A673 (cell line): ENCODE results near the gene FOXE3. TPM values are rescaled to one million over a fixed set of nuclear protein-coding genes. Genes with fewer than 3 reads are reported as not detected.
A peak's percentile ranks its signal among the peaks of the same experiment; 100 is the strongest.
"Not testable (repeated sequence)": the region's sequence is repeated elsewhere in the genome, so short reads cannot be mapped to it uniquely, and the experiment has no call there.

Experiments
- BruUV-seq: library from RNA; stranded (reverse); fragments of 400-500 nt; replicated peaks from 2 replicates; lab custom pipeline; 2021; lab: Mats Ljungman, UMichigan
- CTCF ChIA-PET: fragments of 300-600 bp; sonication (Branson Sonifier 250); formaldehyde crosslinking; loops from one replicate; lab custom pipeline; 2022; ENCODE audit warnings: antibody characterized with exemption; lab: Charles Lee
- POLR2A ChIA-PET: fragments of 300-600 bp; sonication (Branson Sonifier 250); formaldehyde crosslinking; loops from one replicate; lab custom pipeline; 2022; ENCODE audit warnings: antibody characterized with exemption; ENCODE audit not compliant: low non-redundant PET; lab: Charles Lee
- DNase-seq: peaks from one replicate; pipeline ENCODE4 v3.0.0-alpha.2; 2015; ENCODE audit warnings: low spot score
- H3K27ac ChIP-seq: fragments of 200-600 bp; sonication (generic); 2 replicates; pipeline ENCODE4 v1.5.1; 2016; ENCODE audit warnings: mixed run types, low read depth, mild to moderate bottlenecking, mixed read lengths, antibody characterized with exemption, low read length; ENCODE audit not compliant: poor library complexity, severe bottlenecking
- H3K27me3 ChIP-seq: fragments of 200-600 bp; sonication (generic); replicated peaks from 2 replicates; pipeline ENCODE4 v1.6.1; 2017; ENCODE audit warnings: mixed run types, low read depth, mild to moderate bottlenecking, mixed read lengths, antibody characterized with exemption, low read length; ENCODE audit not compliant: insufficient read depth, poor library complexity
- H3K36me3 ChIP-seq: fragments of 200-600 bp; sonication (generic); 2 replicates; pipeline ENCODE4 v1.6.1; 2016; ENCODE audit warnings: mixed run types, mild to moderate bottlenecking, mixed read lengths, antibody characterized with exemption, low read length; ENCODE audit not compliant: insufficient read depth, poor library complexity, severe bottlenecking
- H3K4me1 ChIP-seq: fragments of 200-600 bp; sonication (generic); 2 replicates; pipeline ENCODE4 v1.6.1; 2017; ENCODE audit warnings: mixed run types, mild to moderate bottlenecking, mixed read lengths, antibody characterized with exemption, low read length; ENCODE audit not compliant: insufficient read depth, poor library complexity, severe bottlenecking
- H3K4me3 ChIP-seq: fragments of 200-600 bp; sonication (generic); 2 replicates; pipeline ENCODE4 v1.5.1; 2016; ENCODE audit warnings: low read depth, mixed run types, mild to moderate bottlenecking, mixed read lengths, low read length; ENCODE audit not compliant: poor library complexity, severe bottlenecking
- H3K9me3 ChIP-seq: fragments of 200-600 bp; sonication (generic); 2 replicates; pipeline ENCODE4 v1.6.1; 2016; ENCODE audit warnings: mixed run types, low read depth, mild to moderate bottlenecking, mixed read lengths, antibody characterized with exemption, low read length; ENCODE audit not compliant: poor library complexity, severe bottlenecking
- EZH2 ChIP-seq: fragments of 200-600 bp; sonication (generic); IDR thresholded peaks from 2 replicates; pipeline ENCODE4 v1.6.1; 2017; ENCODE audit warnings: borderline replicate concordance, low read depth, mild to moderate bottlenecking, mixed read lengths, antibody characterized with exemption, low read length; ENCODE audit not compliant: poor library complexity, severe bottlenecking
- intact Hi-C: fragments of 100-400 bp; cut with micrococcal nuclease; formaldehyde crosslinking; loops from one replicate; pipeline ENCODE4 v1.10.0; 2022; ENCODE audit not compliant: unreplicated experiment
- total RNA-seq: library from RNA; stranded (reverse); gene quantifications from 2 replicates; pipeline ENCODE4 v1.2.3, GENCODE V29; 2021
- TF ChIP-seq, protein P1 (sequence below): fragments of 300-800, 200-600 bp; sonication (generic); conservative IDR thresholded peaks from 2 replicates; pipeline ENCODE4 v1.5.1; 2017; ENCODE audit warnings: low read depth, mild to moderate bottlenecking, antibody characterized with exemption, low read length, moderate library complexity, mixed read lengths

Gene FOXE3
- total RNA-seq, 1 experiment from 2014 or later, result not detected

DNA sequence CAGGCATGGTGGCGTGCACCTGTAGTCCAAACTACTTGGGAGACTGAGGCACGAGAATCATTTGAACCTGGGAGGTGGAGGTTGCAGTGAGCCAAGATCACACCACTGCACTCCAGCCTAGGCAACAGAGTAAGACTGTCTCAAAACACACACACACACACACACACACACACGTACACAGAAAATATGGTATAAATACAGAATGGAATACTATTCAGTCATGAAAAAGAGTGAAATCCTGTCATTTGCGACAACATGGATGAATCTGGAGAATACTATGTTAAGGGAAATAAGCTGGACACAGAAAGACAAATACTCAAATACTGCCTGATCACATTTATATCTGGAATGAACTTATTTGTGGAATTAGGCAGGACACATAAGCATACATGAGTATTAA lies 40.2 kb downstream of the FOXE3 start:
- Histone ChIP-seq H3K36me3 (no peaks in the 10 kb centered on the region), H3K27me3 (peaks cover 43% of the 10 kb centered on the region), H3K27ac (no peak overlapping the region), H3K4me3 (no peak overlapping the region), H3K9me3 (no peaks in the 10 kb centered on the region), H3K4me1 (peaks cover 10% of the 10 kb centered on the region)
- no peak for DNase-seq
- intact Hi-C loops, result no loop called here
- no TSS peak for BruUV-seq
- CTCF ChIA-PET, result no interaction called here
- POLR2A ChIA-PET, result no interaction called here
- no peak for TF ChIP-seq EZH2
- TF ChIP-seq, protein P1, sequence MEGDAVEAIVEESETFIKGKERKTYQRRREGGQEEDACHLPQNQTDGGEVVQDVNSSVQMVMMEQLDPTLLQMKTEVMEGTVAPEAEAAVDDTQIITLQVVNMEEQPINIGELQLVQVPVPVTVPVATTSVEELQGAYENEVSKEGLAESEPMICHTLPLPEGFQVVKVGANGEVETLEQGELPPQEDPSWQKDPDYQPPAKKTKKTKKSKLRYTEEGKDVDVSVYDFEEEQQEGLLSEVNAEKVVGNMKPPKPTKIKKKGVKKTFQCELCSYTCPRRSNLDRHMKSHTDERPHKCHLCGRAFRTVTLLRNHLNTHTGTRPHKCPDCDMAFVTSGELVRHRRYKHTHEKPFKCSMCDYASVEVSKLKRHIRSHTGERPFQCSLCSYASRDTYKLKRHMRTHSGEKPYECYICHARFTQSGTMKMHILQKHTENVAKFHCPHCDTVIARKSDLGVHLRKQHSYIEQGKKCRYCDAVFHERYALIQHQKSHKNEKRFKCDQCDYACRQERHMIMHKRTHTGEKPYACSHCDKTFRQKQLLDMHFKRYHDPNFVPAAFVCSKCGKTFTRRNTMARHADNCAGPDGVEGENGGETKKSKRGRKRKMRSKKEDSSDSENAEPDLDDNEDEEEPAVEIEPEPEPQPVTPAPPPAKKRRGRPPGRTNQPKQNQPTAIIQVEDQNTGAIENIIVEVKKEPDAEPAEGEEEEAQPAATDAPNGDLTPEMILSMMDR, result no peak

DNA sequence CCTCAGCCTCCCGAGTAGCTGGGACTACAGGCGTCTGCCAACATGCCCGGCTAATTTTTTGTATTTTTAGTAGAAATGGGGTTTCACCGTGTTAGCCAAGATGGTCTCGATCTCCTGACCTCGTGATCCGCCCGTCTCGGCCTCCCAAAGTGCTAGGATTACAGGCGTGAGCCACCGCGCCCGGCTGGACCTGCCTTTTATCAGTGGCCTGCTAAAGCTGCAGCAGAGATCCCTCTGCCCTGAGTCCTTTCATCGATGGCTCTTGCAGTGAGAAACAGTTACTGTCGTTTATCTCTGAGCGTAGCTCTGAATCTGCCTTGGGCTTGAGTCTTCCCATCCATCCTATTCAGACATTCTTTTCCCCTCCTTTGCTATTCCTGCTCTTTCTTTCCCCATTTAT lies 41.5 kb downstream of the FOXE3 start:
- peaks cover 48% of the 10 kb centered on the region for H3K27me3 ChIP-seq
- H3K36me3 ChIP-seq, POLR2A ChIA-PET, H3K27ac ChIP-seq, H3K4me3 ChIP-seq, CTCF ChIA-PET, H3K4me1 ChIP-seq, DNase-seq, BruUV-seq, intact Hi-C loops, H3K9me3 ChIP-seq: not testable (repeated sequence)

DNA sequence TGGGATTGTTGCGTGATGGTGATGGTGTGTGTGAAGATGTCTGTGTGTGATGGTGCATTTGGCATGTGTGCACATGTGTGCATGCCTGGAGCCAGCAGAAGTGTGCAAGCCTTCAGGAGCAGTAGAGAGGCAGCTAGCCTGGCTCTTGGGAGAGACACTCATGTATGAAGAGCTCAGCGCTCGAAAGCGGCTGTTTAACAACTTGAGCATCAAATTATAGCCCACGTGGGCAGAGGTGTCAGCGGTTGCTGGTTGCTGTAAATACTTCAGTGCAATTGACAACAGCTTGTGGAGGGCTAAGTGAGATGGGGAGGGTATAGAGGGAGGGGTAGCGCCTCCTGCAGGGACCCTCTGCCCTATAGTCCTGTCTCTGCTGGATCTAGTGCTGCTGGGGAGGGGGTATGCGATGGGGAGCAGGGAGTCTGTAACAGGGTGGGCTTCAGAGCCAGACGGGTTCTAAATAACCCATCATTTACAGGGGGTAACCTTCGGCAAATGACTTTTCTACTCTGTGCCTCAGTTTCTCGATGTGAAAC lies 43.2 kb downstream of the FOXE3 start:
- no peaks in the 10 kb centered on the region for H3K36me3 ChIP-seq
- ChIA-PET POLR2A (no interaction called here), CTCF (no interaction called here)
- H3K4me1 ChIP-seq, result peaks cover 10% of the 10 kb centered on the region
- no peak for TF ChIP-seq EZH2
- TF ChIP-seq, protein P1, result no peak
- peaks cover 63% of the 10 kb centered on the region for H3K27me3 ChIP-seq
- H3K9me3 ChIP-seq, result no peaks in the 10 kb centered on the region
- intact Hi-C loops, result no loop called here
- no peak overlapping the region for H3K27ac ChIP-seq
- H3K4me3 ChIP-seq, result no peak overlapping the region
- no TSS peak for BruUV-seq
- no peak for DNase-seq

DNA sequence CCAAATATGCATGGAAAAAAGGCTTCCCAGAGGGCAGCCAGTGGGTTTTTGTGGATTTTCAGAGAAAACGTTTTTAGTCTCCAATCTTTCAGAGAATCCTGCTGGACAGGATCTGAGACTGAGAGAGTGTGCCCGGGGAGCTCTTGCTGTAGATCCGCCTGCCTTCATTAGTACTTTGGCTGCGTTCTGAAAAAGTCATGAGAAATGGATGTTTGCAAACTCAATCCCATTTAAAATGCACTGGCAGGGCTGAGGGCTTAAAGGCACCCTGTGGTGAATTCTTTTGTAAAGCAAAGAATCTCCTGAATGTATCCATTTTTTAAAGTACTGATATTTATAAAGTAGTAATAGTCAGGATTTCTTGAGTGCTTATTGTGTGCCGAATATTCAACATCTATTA lies 44.0 kb downstream of the FOXE3 start:
- DNase-seq, result peak; percentile 73
- H3K27me3 ChIP-seq, result peaks cover 70% of the 10 kb centered on the region
- no peak overlapping the region for H3K4me3 ChIP-seq
- BruUV-seq, result no TSS peak
- H3K9me3 ChIP-seq, result no peaks in the 10 kb centered on the region
- CTCF ChIA-PET, result no interaction called here
- H3K27ac ChIP-seq, result no peak overlapping the region
- intact Hi-C loops, result no loop called here
- TF ChIP-seq, protein P1, result no peak
- no peak for TF ChIP-seq EZH2
- peaks cover 10% of the 10 kb centered on the region for H3K4me1 ChIP-seq
- H3K36me3 ChIP-seq, result no peaks in the 10 kb centered on the region
- POLR2A ChIA-PET, result no interaction called here
